Measurements from ENCODE around the gene ZDHHC8. TPM values are rescaled to one million over a fixed set of nuclear protein-coding genes. Genes with fewer than 3 reads are reported as not detected.

ZDHHC8 gene
- total RNA-seq, 2 donors from 2014 or later, result 14.1 to 36.6 TPM

DNA sequence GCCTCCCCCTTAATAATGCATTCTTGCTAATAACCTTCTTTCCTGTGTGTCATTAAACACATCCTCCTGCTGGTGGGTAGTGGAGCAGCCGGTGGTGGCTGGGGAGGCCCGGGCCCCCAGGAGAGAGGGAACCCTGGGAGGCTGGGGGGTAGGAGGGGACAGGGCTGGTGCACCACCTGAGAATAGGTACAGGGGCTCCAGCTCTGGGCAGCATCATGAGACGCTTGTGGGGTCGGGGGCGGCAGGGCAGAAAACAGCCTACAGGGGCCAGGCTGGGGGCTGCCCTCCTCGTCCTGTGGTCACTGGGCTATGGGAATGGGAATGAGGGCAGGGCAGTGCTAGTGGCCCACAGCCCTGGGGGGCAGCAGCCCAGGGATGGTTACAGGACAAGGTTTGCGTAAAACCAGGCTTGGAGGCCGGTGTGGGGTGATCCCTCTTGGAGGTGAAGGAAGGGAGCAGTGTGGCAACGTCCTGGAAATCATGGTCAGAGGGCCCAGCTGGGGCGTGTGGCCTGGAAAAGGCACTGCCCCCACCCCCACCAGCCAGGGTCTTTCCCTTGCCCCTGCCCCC, 37.7 kb downstream of the ZDHHC8 start:
- Histone ChIP-seq H3K27me3 (replicated peaks; ENCODE audit: insufficient read depth) (no peaks in the 10 kb centered on the region), H3K4me3 (no peak overlapping the region), H3K4me1 (replicated peaks) (no peaks in the 10 kb centered on the region), H3K27ac (no peak overlapping the region), H3K9me3 (no peaks in the 10 kb centered on the region), H3K36me3 (no peaks in the 10 kb centered on the region)
- no peak for DNase-seq (ENCODE audit: low spot score)
- intact Hi-C loops (cut with DNase I), result no loop called here
- WGBS, result 74% methylated on average over 9 of the region's 10 CpGs
- TF ChIP-seq POLR2AphosphoS5 (IDR thresholded peaks at IDR 0.05) (no peak), POLR2A (IDR thresholded peaks at IDR 0.05) (no peak)
- TF ChIP-seq, protein P1, sequence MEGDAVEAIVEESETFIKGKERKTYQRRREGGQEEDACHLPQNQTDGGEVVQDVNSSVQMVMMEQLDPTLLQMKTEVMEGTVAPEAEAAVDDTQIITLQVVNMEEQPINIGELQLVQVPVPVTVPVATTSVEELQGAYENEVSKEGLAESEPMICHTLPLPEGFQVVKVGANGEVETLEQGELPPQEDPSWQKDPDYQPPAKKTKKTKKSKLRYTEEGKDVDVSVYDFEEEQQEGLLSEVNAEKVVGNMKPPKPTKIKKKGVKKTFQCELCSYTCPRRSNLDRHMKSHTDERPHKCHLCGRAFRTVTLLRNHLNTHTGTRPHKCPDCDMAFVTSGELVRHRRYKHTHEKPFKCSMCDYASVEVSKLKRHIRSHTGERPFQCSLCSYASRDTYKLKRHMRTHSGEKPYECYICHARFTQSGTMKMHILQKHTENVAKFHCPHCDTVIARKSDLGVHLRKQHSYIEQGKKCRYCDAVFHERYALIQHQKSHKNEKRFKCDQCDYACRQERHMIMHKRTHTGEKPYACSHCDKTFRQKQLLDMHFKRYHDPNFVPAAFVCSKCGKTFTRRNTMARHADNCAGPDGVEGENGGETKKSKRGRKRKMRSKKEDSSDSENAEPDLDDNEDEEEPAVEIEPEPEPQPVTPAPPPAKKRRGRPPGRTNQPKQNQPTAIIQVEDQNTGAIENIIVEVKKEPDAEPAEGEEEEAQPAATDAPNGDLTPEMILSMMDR (IDR thresholded peaks at IDR 0.05), result no peak

DNA sequence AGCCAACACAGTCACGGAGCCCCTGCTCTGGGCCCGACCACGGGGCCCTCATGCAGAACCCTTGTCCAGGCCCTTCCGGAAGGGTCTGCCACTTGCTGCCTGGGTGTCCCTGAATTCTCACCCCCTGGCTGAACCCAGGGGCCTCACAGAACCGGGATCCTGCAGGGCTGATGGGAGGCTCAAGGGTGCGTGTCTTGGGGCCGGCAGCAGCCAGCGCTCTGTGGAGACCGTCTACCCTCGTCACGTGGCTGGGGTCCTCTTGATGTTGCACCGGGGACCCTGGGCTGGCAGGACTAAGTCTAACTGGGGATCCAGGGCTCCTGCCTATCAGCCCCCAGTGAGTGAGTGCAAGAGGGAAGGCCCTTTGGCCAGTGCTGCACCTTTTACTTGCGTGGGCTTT, 38.6 kb downstream of the ZDHHC8 start:
- Histone ChIP-seq H3K4me3 (no peak overlapping the region), H3K27ac (no peak overlapping the region), H3K27me3 (replicated peaks; ENCODE audit: insufficient read depth) (no peaks in the 10 kb centered on the region), H3K9me3 (no peaks in the 10 kb centered on the region), H3K4me1 (replicated peaks) (no peaks in the 10 kb centered on the region), H3K36me3 (no peaks in the 10 kb centered on the region)
- DNase-seq (ENCODE audit: low spot score), result no peak
- intact Hi-C loops (cut with DNase I), result no loop called here
- whole genome bisulfite sequencing, result 89% methylated on average over 13 of the region's 13 CpGs
- TF ChIP-seq POLR2AphosphoS5 (IDR thresholded peaks at IDR 0.05) (no peak), POLR2A (IDR thresholded peaks at IDR 0.05) (no peak)
- TF ChIP-seq, protein P1 (IDR thresholded peaks at IDR 0.05), result no peak

GRCh38 chr22:20171288-20172140, 39.9 kb downstream of the ZDHHC8 start:
- TF ChIP-seq POLR2AphosphoS5 (IDR thresholded peaks at IDR 0.05) (no peak), POLR2A (IDR thresholded peaks at IDR 0.05) (no peak)
- TF ChIP-seq, protein P1 (IDR thresholded peaks at IDR 0.05), result no peak
- H3K4me3 ChIP-seq, result no peak overlapping the region
- no peaks in the 10 kb centered on the region for H3K36me3 ChIP-seq
- H3K27ac ChIP-seq, result no peak overlapping the region
- WGBS, result 88% methylated on average over 12 of the region's 12 CpGs
- no peaks in the 10 kb centered on the region for H3K4me1 ChIP-seq (replicated peaks)
- intact Hi-C loops (cut with DNase I), result no loop called here
- no peaks in the 10 kb centered on the region for H3K27me3 ChIP-seq (replicated peaks; ENCODE audit: insufficient read depth)
- H3K9me3 ChIP-seq, result no peaks in the 10 kb centered on the region
- DNase-seq (ENCODE audit: low spot score), result no peak

DNA sequence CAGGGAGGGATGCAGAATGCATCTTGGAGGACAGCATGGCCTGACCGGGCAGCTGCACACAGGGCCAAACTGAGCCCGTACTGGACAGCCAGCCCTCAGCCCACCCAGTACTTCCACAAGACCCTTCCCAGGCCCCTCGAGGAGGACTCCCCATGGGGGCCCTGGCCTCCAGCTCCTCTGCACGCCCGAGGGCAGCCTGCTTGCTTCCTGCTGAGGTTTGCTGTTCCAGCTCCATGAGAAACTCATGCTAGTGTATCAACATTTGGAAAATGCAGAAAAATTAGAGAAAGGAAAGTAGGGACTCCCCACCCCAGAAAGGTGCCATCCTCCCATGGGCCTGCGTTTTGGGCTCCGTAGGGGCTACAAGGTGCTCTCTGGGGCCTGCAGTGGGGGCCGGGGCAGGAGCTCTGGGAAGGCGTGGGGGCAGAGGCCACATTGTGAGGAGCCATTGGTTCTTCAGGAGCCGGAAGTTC, 40.6 kb downstream of the ZDHHC8 start:
- intact Hi-C loops (cut with DNase I), result no loop called here
- DNase-seq (ENCODE audit: low spot score), result no peak
- H3K4me1 ChIP-seq (replicated peaks), result no peaks in the 10 kb centered on the region
- H3K4me3 ChIP-seq, result no peak overlapping the region
- H3K9me3 ChIP-seq, result no peaks in the 10 kb centered on the region
- no peaks in the 10 kb centered on the region for H3K36me3 ChIP-seq
- no peaks in the 10 kb centered on the region for H3K27me3 ChIP-seq (replicated peaks; ENCODE audit: insufficient read depth)
- TF ChIP-seq, protein P1 (IDR thresholded peaks at IDR 0.05), result no peak
- TF ChIP-seq POLR2AphosphoS5 (IDR thresholded peaks at IDR 0.05) (no peak), POLR2A (IDR thresholded peaks at IDR 0.05) (no peak)
- 96% methylated on average over 10 of the region's 10 CpGs for WGBS
- H3K27ac ChIP-seq, result no peak overlapping the region
